Gastrocnemius medialis (tissue), 4 donors: ENCODE measurements around the gene GALNS.

Source experiments
- POLR2A ChIP-seq, 2 donors: fragments of 450-650 bp; IDR thresholded peaks; one replicate each; pipeline ENCODE4 v1.6.1; 2017; ENCODE audit warnings: antibody characterized with exemption in 2 of 2, mild to moderate bottlenecking in 2 of 2, moderate library complexity in 2 of 2
- TF ChIP-seq, protein P1 (sequence below), 5 experiments: fragments of 450-650 bp in 3 of 5; fragments of 200-600 bp in 2 of 5; sonication (generic) in 2 of 5; IDR thresholded peaks in 4 of 5; conservative IDR thresholded peaks in 1 of 5; 1 replicate in 4 of 5; 2 replicates in 1 of 5; pipeline ENCODE4 v1.5.1; 2016 to 2019; ENCODE audit warnings: antibody characterized with exemption in 5 of 5, mild to moderate bottlenecking in 3 of 5, moderate library complexity in 3 of 5

DNA sequence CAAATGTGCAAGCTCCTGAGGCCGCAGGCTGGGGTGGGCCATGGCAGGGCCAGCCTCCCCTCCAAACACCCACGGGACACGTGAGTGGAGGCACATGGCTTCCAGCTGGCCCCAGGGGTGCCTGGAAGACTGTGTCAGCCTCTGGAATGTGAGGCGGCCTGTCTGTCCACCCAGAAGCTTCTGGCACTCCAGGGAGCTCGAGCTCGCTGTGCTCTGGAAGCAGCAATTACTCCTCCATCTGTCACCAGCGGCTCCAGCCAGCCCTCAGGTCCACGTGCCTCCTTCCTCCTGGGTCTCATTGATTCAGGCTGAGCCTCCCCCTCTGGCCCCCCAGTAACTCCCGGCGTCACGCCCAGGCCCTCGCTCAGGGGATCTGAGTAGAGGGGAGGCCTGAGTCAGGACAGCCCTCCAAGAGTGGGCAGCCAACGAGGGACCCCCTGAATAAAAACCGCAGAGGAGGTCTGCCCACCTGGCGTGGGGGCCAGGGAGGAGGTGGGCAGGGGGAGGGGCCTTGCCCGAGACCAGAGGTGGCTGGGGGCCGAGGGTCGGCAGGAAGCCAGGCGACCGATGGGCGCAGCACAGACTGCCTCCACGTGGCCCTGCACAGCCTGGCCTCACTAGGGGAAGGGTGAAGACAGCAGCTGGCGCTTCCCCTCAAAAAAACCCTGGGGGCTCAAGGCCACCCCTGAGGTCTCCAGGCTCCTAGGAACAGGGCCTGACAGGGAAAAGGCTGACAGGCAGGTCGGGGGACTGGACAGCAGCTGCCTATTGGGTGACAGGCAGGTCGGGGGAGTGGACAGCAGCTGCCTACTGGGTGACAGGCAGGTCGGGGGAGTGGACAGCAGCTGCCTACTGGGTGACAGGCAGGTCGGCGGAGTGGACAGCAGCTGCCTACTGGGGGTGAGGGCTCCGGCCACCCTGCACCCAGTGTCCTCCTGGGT, 83.6 kb downstream of the GALNS start:
- TF ChIP-seq, protein P1, sequence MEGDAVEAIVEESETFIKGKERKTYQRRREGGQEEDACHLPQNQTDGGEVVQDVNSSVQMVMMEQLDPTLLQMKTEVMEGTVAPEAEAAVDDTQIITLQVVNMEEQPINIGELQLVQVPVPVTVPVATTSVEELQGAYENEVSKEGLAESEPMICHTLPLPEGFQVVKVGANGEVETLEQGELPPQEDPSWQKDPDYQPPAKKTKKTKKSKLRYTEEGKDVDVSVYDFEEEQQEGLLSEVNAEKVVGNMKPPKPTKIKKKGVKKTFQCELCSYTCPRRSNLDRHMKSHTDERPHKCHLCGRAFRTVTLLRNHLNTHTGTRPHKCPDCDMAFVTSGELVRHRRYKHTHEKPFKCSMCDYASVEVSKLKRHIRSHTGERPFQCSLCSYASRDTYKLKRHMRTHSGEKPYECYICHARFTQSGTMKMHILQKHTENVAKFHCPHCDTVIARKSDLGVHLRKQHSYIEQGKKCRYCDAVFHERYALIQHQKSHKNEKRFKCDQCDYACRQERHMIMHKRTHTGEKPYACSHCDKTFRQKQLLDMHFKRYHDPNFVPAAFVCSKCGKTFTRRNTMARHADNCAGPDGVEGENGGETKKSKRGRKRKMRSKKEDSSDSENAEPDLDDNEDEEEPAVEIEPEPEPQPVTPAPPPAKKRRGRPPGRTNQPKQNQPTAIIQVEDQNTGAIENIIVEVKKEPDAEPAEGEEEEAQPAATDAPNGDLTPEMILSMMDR (IDR thresholded peaks at IDR 0.05 in 4 of 5, conservative IDR thresholded peaks at IDR 0.05 in 1 of 5) = no peak
- no peak for TF ChIP-seq POLR2A (IDR thresholded peaks at IDR 0.05)
